ENCODE data around the gene SKI. TPM values are rescaled to one million over a fixed set of nuclear protein-coding genes. Genes with fewer than 3 reads are reported as not detected.

The SKI gene
- total RNA-seq, 2 donors from 2014 or later = 46.2 to 114 TPM

DNA sequence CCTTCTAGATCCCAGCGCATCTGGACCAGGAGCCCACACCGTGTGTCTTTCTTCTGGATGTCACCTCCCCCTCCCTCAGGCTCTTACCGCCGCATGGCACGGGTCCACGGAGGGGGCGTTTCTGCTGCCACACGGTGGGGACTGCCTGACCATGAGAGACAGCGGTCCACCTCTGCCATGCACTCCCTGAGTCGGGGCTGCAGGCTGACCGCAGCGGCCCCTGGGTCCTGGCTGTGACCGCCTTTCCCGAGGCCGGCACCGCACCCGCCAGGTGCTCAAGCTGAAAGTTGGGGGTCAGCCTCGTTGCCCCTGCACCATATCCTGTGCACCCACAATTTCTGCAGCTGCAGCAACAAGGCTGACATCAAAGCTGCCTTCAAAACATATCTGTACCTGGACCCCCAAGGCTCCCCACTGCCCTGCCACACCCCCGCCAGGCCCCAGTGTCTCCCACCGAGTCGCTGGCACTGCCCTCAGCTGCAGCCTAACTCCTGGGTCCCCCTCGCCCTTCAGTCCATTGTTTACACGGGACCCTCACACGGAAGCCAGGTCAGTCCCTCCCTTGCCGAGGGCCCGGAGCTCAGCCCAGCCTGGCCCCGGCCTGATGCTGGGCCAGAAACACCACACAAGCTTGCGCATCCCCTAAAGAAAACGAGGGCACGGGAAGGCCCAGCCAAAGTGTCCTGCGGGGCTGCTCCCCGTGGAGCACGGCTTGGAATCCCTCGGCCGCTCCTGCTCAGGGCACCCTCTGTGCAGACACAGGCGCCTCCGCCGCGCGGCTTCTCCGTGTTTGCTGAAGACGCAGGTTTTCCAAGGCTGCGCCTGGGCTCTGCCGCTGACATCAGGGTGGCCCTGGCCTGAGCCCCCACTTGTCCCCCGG is 111.3 kb downstream of the SKI start:
- Histone ChIP-seq H3K4me1 (replicated peaks) (peaks cover 9% of the 10 kb centered on the region), H3K36me3 (no peaks in the 10 kb centered on the region), H3K27me3 (replicated peaks; ENCODE audit: insufficient read depth) (no peaks in the 10 kb centered on the region), H3K9me3 (no peaks in the 10 kb centered on the region), H3K4me3 (no peak overlapping the region), H3K27ac (no peak overlapping the region)
- intact Hi-C loops (cut with DNase I) = no loop called here
- WGBS = 85% methylated on average over 44 of the region's 45 CpGs
- DNase-seq (ENCODE audit: low spot score) = no peak
- no peak for TF ChIP-seq POLR2AphosphoS5 (IDR thresholded peaks at IDR 0.05)
- no peak for TF ChIP-seq POLR2A (IDR thresholded peaks at IDR 0.05)

DNA sequence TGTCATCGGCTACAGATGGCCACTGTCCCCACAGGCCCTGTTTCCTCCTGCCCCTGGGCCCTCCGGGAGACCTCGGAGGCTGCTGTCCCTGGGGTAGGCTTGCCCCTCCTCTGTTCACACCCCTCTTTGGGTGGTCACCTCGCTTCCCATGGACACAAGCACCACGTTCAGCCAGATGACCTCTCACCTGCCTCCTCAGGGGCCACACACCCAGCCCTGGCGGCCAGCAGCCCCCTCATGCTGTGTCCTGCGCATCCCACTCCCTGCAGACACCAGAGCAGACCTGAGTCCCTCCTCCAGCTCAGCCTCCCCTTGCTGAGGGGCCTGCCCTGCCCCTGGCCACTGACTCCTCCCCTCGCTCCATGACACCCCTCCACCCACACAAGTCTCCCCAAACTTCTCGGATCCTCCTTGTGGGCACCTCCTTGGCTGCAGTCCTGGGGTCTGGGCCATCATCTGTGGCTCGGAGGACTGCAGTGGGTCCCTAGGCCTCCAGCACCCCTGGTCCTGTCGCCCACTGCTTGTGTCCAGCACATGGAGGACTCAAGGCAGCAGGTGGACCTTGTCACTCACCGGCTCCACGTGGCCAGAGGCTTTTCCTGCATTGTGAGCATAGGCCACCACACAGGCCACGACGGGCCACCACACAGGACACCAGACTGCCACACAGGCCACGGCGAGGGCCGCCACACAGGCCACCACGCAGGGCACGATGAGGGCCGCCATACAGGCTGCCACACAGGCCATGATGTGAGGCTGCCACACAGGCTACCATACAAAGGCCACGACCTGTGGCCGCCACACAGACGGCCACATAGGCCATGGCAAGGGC is 112.2 kb downstream of the SKI start:
- TF ChIP-seq, protein P1, sequence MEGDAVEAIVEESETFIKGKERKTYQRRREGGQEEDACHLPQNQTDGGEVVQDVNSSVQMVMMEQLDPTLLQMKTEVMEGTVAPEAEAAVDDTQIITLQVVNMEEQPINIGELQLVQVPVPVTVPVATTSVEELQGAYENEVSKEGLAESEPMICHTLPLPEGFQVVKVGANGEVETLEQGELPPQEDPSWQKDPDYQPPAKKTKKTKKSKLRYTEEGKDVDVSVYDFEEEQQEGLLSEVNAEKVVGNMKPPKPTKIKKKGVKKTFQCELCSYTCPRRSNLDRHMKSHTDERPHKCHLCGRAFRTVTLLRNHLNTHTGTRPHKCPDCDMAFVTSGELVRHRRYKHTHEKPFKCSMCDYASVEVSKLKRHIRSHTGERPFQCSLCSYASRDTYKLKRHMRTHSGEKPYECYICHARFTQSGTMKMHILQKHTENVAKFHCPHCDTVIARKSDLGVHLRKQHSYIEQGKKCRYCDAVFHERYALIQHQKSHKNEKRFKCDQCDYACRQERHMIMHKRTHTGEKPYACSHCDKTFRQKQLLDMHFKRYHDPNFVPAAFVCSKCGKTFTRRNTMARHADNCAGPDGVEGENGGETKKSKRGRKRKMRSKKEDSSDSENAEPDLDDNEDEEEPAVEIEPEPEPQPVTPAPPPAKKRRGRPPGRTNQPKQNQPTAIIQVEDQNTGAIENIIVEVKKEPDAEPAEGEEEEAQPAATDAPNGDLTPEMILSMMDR (IDR thresholded peaks at IDR 0.05) = no peak
- TF ChIP-seq POLR2AphosphoS5 (IDR thresholded peaks at IDR 0.05) = no peak
- TF ChIP-seq POLR2A (IDR thresholded peaks at IDR 0.05) = no peak
- Histone ChIP-seq H3K36me3 (no peaks in the 10 kb centered on the region), H3K27me3 (replicated peaks; ENCODE audit: insufficient read depth) (no peaks in the 10 kb centered on the region), H3K27ac (no peak overlapping the region), H3K4me3 (no peak overlapping the region), H3K4me1 (replicated peaks) (peaks cover 5% of the 10 kb centered on the region), H3K9me3 (no peaks in the 10 kb centered on the region)
- intact Hi-C loops (cut with DNase I) = no loop called here
- WGBS = 91% methylated on average over 21 of the region's 24 CpGs
- no peak for DNase-seq (ENCODE audit: low spot score)

DNA sequence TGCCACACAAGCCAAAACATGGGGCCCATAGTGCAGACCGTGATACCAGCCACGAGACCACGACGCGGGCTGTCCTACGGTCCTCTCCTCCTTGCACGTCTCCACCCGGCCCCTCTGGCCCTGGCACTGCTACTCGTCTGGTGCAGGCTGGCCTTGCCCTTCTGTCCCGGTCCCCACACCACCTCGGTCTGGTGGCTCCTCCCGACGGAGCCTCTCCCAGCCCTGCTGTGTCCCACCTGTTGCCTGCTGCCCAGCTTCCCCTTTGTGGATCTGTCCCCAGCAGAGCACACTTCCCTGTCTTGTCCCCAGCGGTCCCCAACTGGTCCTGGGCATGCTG is 112.8 kb downstream of the SKI start:
- Histone ChIP-seq H3K36me3 (no peaks in the 10 kb centered on the region), H3K27ac (no peak overlapping the region), H3K4me1 (replicated peaks) (no peaks in the 10 kb centered on the region), H3K4me3 (no peak overlapping the region), H3K9me3 (no peaks in the 10 kb centered on the region), H3K27me3 (replicated peaks; ENCODE audit: insufficient read depth) (no peaks in the 10 kb centered on the region)
- intact Hi-C loops (cut with DNase I) = no loop called here
- no peak for TF ChIP-seq POLR2A (IDR thresholded peaks at IDR 0.05)
- DNase-seq (ENCODE audit: low spot score) = no peak
- WGBS = 97% methylated on average over 14 of the region's 14 CpGs

DNA sequence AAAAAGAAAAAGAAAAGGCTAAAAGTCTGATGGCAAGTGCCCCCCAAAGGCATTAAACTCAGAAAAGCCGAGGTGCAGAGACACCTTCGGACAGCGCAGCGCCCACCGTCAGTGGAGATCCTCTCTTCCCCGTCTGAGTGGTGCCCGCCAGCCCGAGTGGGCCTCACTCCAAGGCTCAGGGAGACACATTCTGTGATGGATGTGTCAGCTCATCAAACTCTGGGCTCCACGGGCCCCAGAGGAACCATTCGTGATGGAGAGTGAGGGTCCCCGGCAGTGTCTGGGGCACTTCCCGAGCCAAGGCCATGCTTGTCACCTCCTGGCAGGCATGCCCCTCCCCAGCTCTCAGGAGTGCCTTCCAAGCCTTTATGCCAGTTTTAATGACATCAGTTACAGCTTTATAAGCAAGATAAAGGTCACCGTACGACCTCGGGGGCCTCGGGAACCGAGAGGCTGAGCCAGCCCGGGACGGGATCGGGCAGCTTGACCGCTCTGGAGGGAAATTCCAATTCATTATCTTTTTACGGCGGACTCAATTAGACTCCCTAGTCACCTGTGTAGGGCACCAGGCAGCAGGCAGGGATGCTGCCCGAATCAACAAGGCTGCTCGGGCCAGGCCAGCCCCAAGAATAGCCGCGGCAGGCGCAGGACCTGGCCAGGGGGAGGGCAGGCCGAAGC is 113.7 kb downstream of the SKI start:
- intact Hi-C loops (cut with DNase I) = no loop called here
- WGBS = 86% methylated on average over 29 of the region's 29 CpGs

DNA sequence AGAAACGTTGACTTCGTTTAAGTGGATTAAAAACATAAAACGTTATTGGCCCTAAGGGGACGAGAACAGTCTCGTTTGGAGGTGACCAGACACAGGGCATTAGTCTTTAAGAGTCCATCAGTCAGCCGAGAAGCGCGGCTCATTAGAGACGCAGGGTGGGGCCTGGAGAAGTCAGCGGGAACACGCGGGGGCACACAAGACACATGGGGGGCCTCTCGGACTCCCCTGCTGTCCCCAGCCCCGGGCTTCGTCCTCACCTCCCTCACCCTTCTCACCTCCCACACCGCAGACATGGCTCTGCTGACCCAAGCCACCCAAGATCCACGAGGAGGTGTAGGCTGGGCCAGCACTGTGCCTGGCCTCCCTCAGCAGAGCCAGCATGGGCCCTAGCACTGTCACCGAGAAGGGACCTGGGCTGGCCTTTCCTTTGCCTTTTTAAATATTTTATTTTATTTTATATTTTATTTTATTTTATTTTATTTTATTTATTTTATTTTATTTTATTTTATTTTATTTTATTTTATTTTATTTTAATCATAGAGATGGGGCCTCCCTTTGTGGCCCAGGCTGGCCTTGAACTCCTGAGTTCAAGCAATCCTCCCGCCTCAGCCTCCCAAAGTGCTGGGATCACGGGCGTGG is 114.4 kb downstream of the SKI start:
- DNase-seq (ENCODE audit: low spot score) = no peak
- no peak for TF ChIP-seq POLR2AphosphoS5 (IDR thresholded peaks at IDR 0.05)
- no peak for TF ChIP-seq POLR2A (IDR thresholded peaks at IDR 0.05)
- H3K27ac ChIP-seq = no peak overlapping the region
- intact Hi-C loops (cut with DNase I) = no loop called here
- 82% methylated on average over 21 of the region's 21 CpGs for WGBS
- no peaks in the 10 kb centered on the region for H3K9me3 ChIP-seq
- H3K36me3 ChIP-seq = no peaks in the 10 kb centered on the region
- H3K27me3 ChIP-seq (replicated peaks; ENCODE audit: insufficient read depth) = no peaks in the 10 kb centered on the region
- no peak overlapping the region for H3K4me3 ChIP-seq
- H3K4me1 ChIP-seq (replicated peaks) = no peaks in the 10 kb centered on the region

More for the DNA sequence above, 113.7 kb downstream of the SKI start:
- Histone ChIP-seq H3K4me1 (replicated peaks) (no peaks in the 10 kb centered on the region), H3K9me3 (no peaks in the 10 kb centered on the region), H3K27me3 (replicated peaks; ENCODE audit: insufficient read depth) (no peaks in the 10 kb centered on the region), H3K36me3 (no peaks in the 10 kb centered on the region), H3K4me3 (no peak overlapping the region), H3K27ac (no peak overlapping the region)
- TF ChIP-seq, protein P1 (IDR thresholded peaks at IDR 0.05) = no peak
- no peak for TF ChIP-seq POLR2AphosphoS5 (IDR thresholded peaks at IDR 0.05)
- TF ChIP-seq POLR2A (IDR thresholded peaks at IDR 0.05) = no peak
- no peak for DNase-seq (ENCODE audit: low spot score)

Measured in prostate gland (tissue), 2 donors.